Vagina (tissue), 2 donors: ENCODE measurements around the gene MACROD2.

Experiments used
- CTCF ChIP-seq, 3 experiments: fragments of 450-650 bp in 2 of 3; fragments of 200-600 bp in 1 of 3; sonication (generic) in 1 of 3; IDR thresholded peaks; one replicate each; pipeline ENCODE4 v1.5.1; 2017 to 2019; ENCODE audit warnings: antibody characterized with exemption in 3 of 3, mild to moderate bottlenecking in 2 of 3, moderate library complexity in 2 of 3
- POLR2A ChIP-seq, 2 donors: fragments of 450-650 bp; IDR thresholded peaks; one replicate each; pipeline ENCODE4 v1.6.1; 2017; ENCODE audit warnings: antibody characterized with exemption in 2 of 2, mild to moderate bottlenecking in 2 of 2, moderate library complexity in 2 of 2
- POLR2AphosphoS5 ChIP-seq, 2 donors: sonication (generic); formaldehyde crosslinking; IDR thresholded peaks; one replicate each; pipeline ENCODE4 v1.9.0; 2017; ENCODE audit warnings: antibody characterized with exemption in 2 of 2, mild to moderate bottlenecking in 2 of 2, low read depth in 1 of 2; ENCODE audit not compliant: insufficient read depth in 1 of 2

GRCh38 chr20:15292405-15292804 is 1297.1 kb downstream of the MACROD2 start:
- TF ChIP-seq POLR2A (IDR thresholded peaks at IDR 0.05) (no peak), POLR2AphosphoS5 (IDR thresholded peaks at IDR 0.05; ENCODE audit: insufficient read depth in 1 of 2, low read depth in 1 of 2) (no peak), CTCF (IDR thresholded peaks at IDR 0.05) (no peak)
